K562 (cell line): ENCODE measurements around the gene IGF1R. TPM values are rescaled to one million over a fixed set of nuclear protein-coding genes. Genes with fewer than 3 reads are reported as not detected.

ENCODE experiments used
- ATAC-seq: fragments of 200-7000 bp; cut with Tn5 transposase; 3 replicates; pipeline ENCODE4 v1.9.1; 2020; ENCODE audit warnings: moderate library complexity
- BruUV-seq: library from RNA; stranded (reverse); fragments of 400-500 nt; replicated peaks from 2 replicates; lab custom pipeline; 2021; lab: Mats Ljungman, UMichigan
- CTCF ChIA-PET: fragments of 300-600 bp; formaldehyde crosslinking; extraction: SDS; loops from one replicate; lab custom pipeline; 2021; ENCODE audit warnings: low intra/inter-chr PET ratio; lab: Yijun Ruan, JAX
- POLR2A ChIA-PET: fragments of 300-600, 350-650 bp; sonication (Branson Sonifier 250); formaldehyde crosslinking; extraction: SDS; loops from one replicate; lab custom pipeline; 2021; ENCODE audit warnings: antibody characterized with exemption, inconsistent platforms; lab: Yijun Ruan, JAX
- DNase-seq, 4 experiments: peaks; one replicate each; pipeline versions ENCODE4 v3.0.0 to v3.0.0-alpha.2; 2011 to 2018; ENCODE audit warnings: low spot score in 3 of 4, mixed read lengths in 3 of 4; ENCODE audit errors: extremely low read depth in 1 of 4
- FAIRE-seq: peaks from 2 replicates; lab custom pipeline; 2011; peaks lifted over from hg19 to GRCh38; lab: Jason Lieb, UNC
- H2AFZ ChIP-seq: 2 replicates; pipeline ENCODE4 v1.6.0; 2011; ENCODE audit warnings: low read depth, low read length, control low read depth, inconsistent platforms
- H3K27ac ChIP-seq: fragments of 200-600 bp; 3 replicates; pipeline ENCODE4 v1.8.0; 2011; ENCODE audit warnings: low read depth, mild to moderate bottlenecking, control low read depth, inconsistent platforms, low read length, moderate library complexity, mixed read lengths; ENCODE audit errors: extremely low read depth
- H3K27me3 ChIP-seq, 2 experiments: fragments of 300-600 bp in 1 of 2; 2 replicates in 1 of 2; 3 replicates in 1 of 2; pipeline versions ENCODE4 v1.6.0 to v1.8.0; 2011; ENCODE audit warnings: inconsistent platforms in 2 of 2, low read length in 2 of 2, mild to moderate bottlenecking in 1 of 2, mixed read lengths in 1 of 2, moderate library complexity in 1 of 2; ENCODE audit not compliant: control insufficient read depth in 2 of 2, insufficient read depth in 2 of 2
- H3K36me3 ChIP-seq: fragments of 300-600 bp; 3 replicates; pipeline ENCODE4 v1.8.0; 2011; ENCODE audit warnings: mild to moderate bottlenecking, low read length, inconsistent platforms; ENCODE audit not compliant: control insufficient read depth, insufficient read depth
- H3K4me1 ChIP-seq, 2 experiments: fragments of 200-600 bp in 1 of 2; replicated peaks in 1 of 2; 2 replicates in 1 of 2; 3 replicates in 1 of 2; pipeline versions ENCODE4 v1.5.1 to v1.8.0; 2011; ENCODE audit warnings: inconsistent platforms in 2 of 2, low read length in 2 of 2, mild to moderate bottlenecking in 1 of 2, mixed read lengths in 1 of 2, moderate library complexity in 1 of 2; ENCODE audit not compliant: control insufficient read depth in 2 of 2, insufficient read depth in 2 of 2
- H3K4me2 ChIP-seq: 2 replicates; pipeline ENCODE4 v1.6.1; 2011; ENCODE audit warnings: low read length, control low read depth, inconsistent platforms, mixed read lengths; ENCODE audit not compliant: insufficient read depth
- H3K4me3 ChIP-seq: fragments of 200-600 bp; sonication (generic), shearing (Covaris generic); 2 replicates; pipeline ENCODE4 v1.5.1; 2016; ENCODE audit warnings: control low read depth, inconsistent platforms
- H3K79me2 ChIP-seq: fragments of 200-600 bp; 3 replicates; pipeline ENCODE4 v1.8.0; 2011; ENCODE audit warnings: low read length, inconsistent platforms; ENCODE audit not compliant: control insufficient read depth, insufficient read depth
- H3K9ac ChIP-seq, 2 experiments: 2 replicates each; pipeline versions ENCODE4 v1.6.0 to v1.6.1; 2011; ENCODE audit warnings: low read depth in 2 of 2, low read length in 2 of 2, control low read depth in 1 of 2, inconsistent platforms in 1 of 2, mild to moderate bottlenecking in 1 of 2, mixed read lengths in 1 of 2; ENCODE audit not compliant: insufficient read depth in 1 of 2
- H3K9me1 ChIP-seq: one replicate; pipeline ENCODE4 v1.6.0; 2011; ENCODE audit warnings: inconsistent platforms, mild to moderate bottlenecking, low read length, moderate library complexity; ENCODE audit not compliant: control insufficient read depth, insufficient read depth
- H3K9me3 ChIP-seq: replicated peaks from 2 replicates; pipeline ENCODE4 v1.5.1; 2011; ENCODE audit warnings: low read depth, low read length, inconsistent platforms; ENCODE audit not compliant: control insufficient read depth, insufficient read depth
- H4K20me1 ChIP-seq: replicated peaks from 2 replicates; pipeline ENCODE4 v1.6.1; 2011; ENCODE audit warnings: low read length, inconsistent platforms, mixed read lengths; ENCODE audit not compliant: control insufficient read depth, insufficient read depth
- ARHGAP35 ChIP-seq: fragments of 450-650 bp; IDR thresholded peaks from 2 replicates; pipeline ENCODE4 v1.6.1; 2018; ENCODE audit not compliant: partially characterized antibody
- BRCA1 ChIP-seq, 2 experiments: fragments of 450-650 bp in 1 of 2; sonication (generic) in 1 of 2; formaldehyde crosslinking in 1 of 2; IDR thresholded peaks; 2 replicates each; pipeline versions ENCODE4 v1.5.0 to v1.6.1; 2017 to 2020; ENCODE audit warnings: mild to moderate bottlenecking in 1 of 2, missing genetic modification reagents in 1 of 2
- ELF2 ChIP-seq: fragments of 250-450 bp; sonication (Bioruptor Pico); IDR thresholded peaks from 2 replicates; pipeline ENCODE4 v1.5.0; 2021; ENCODE audit warnings: mild to moderate bottlenecking
- HIVEP1 ChIP-seq: fragments of 250-450 bp; sonication (Bioruptor Pico); IDR thresholded peaks from 2 replicates; pipeline ENCODE4 v1.4.0; 2020; ENCODE audit warnings: mild to moderate bottlenecking
- HNRNPK ChIP-seq: fragments of 200-400 bp; formaldehyde crosslinking; IDR thresholded peaks from one replicate; pipeline ENCODE4 v1.6.1; 2018; ENCODE audit warnings: mild to moderate bottlenecking, low read depth, low read length; ENCODE audit not compliant: poor library complexity, severe bottlenecking
- HOXB6 ChIP-seq: fragments of 250-450 bp; sonication (Bioruptor Pico); IDR thresholded peaks from 2 replicates; pipeline ENCODE4 v1.5.1; 2022; ENCODE audit warnings: mild to moderate bottlenecking, borderline replicate concordance
- NONO ChIP-seq, 2 experiments: fragments of 200-400 bp in 1 of 2; fragments of 450-650 bp in 1 of 2; formaldehyde crosslinking in 1 of 2; IDR thresholded peaks; 2 replicates each; pipeline ENCODE4 v1.6.1; 2017; ENCODE audit warnings: low read depth in 2 of 2, mild to moderate bottlenecking in 2 of 2, moderate library complexity in 2 of 2, low read length in 1 of 2
- NUFIP1 ChIP-seq: fragments of 450-650 bp; IDR thresholded peaks from 2 replicates; pipeline ENCODE4 v1.6.1; 2018; ENCODE audit not compliant: partially characterized antibody
- POLR2B ChIP-seq: fragments of 450-650 bp; IDR thresholded peaks from 2 replicates; pipeline ENCODE4 v1.6.1; 2018; ENCODE audit warnings: low read depth; ENCODE audit not compliant: partially characterized antibody
- RHOXF2B ChIP-seq: fragments of 250-450 bp; sonication (Bioruptor Pico); conservative IDR thresholded peaks from 2 replicates; pipeline ENCODE4 v1.5.1; 2021
- XRCC3 ChIP-seq: fragments of 450-650 bp; IDR thresholded peaks from 2 replicates; pipeline ENCODE4 v1.6.1; 2017; ENCODE audit warnings: mild to moderate bottlenecking, moderate library complexity
- YBX1 ChIP-seq: fragments of 450-650 bp; IDR thresholded peaks from 2 replicates; pipeline ENCODE4 v1.7.1; 2016; ENCODE audit warnings: mild to moderate bottlenecking
- ZNF583 ChIP-seq: fragments of 250-450 bp; sonication (Bioruptor Pico); IDR thresholded peaks from 2 replicates; pipeline ENCODE4 v1.4.0; 2020
- WGBS: fragments of 100-300 bp; shearing (Covaris generic); methylation state at CpG from one replicate; pipeline ENCODE4 v1.1.6; 2016; ENCODE audit warnings: low coverage, mixed read lengths; ENCODE audit not compliant: insufficient coverage; ENCODE audit errors: missing lambda C conversion rate; 5-methylcytosine and 5-hydroxymethylcytosine counted together
- in situ Hi-C: fragments of 300-500 bp; cut with MboI; formaldehyde crosslinking; loops from 4 replicates; pipeline ENCODE4 v1.15.0; 2018; ENCODE audit warnings: inconsistent platforms, mixed read lengths
- intact Hi-C: fragments of 100-400 bp; cut with micrococcal nuclease; formaldehyde crosslinking; loops from 2 replicates; pipeline ENCODE4 v1.14.2; 2022
- polyA plus RNA-seq, 8 experiments: library from polyadenylated mRNA; depleted of rRNA in 4 of 8; stranded (reverse) in 5 of 8; unstranded in 3 of 8; fragments of >200 nt; fragmentation: Nextera tagmentation in 2 of 8; fragmentation: Illumina TruSeq in 1 of 8; extraction: Ambion mirVana in 2 of 8; extraction: Trizol in 1 of 8; gene quantifications; 2 replicates each; pipeline versions ENCODE4 v1.2.1 to v1.2.3, GENCODE V29; 2011 to 2014; ENCODE audit warnings: inconsistent platforms in 1 of 8, missing spikeins in 1 of 8
- total RNA-seq, 7 experiments: library from RNA; depleted of rRNA in 6 of 7; stranded (reverse); fragments of >200 nt in 6 of 7; fragmentation: Illumina TruSeq in 2 of 7; extraction: Trizol in 2 of 7; gene quantifications; 2 replicates each; pipeline versions ENCODE4 v1.2.1 to v1.2.3, GENCODE V29; 2011 to 2021; ENCODE audit warnings: low replicate concordance in 1 of 7

IGF1R gene
- total and polyA plus RNA-seq, 9 of the 15 experiments (the other 6 are each of a cell fraction or from before 2014, with no cell fraction given), result 0.35 to 8.0 (median 1.6) TPM

GRCh38 chr15:98765610-98766009 lies 117.3 kb downstream of the IGF1R start:
- no peak for TF ChIP-seq NUFIP1
- TF ChIP-seq XRCC3, result no peak
- TF ChIP-seq RHOXF2B, result no peak
- TF ChIP-seq HIVEP1 (CRISPR knock-in tag), result no peak
- TF ChIP-seq HNRNPK, result no peak
- no peak for TF ChIP-seq BRCA1 (IDR thresholded peaks at IDR 0.05)
- no peak for TF ChIP-seq BRCA1 (CRISPR knock-in tag; IDR thresholded peaks at IDR 0.05)
- no peak for TF ChIP-seq YBX1
- no peak for TF ChIP-seq NONO (IDR thresholded peaks at IDR 0.05; ENCODE audit: low read depth in 2 of 2, low read length in 1 of 2)
- TF ChIP-seq ELF2 (CRISPR knock-in tag), result no peak
- TF ChIP-seq HOXB6 (CRISPR knock-in tag), result no peak
- no peak for TF ChIP-seq ZNF583
- no peak for TF ChIP-seq POLR2B
- TF ChIP-seq ARHGAP35, result no peak
- TF ChIP-seq, all 486 proteins: peak for 0
- H3K36me3 ChIP-seq, result no peaks in the 10 kb centered on the region
- POLR2A ChIA-PET, result no interaction called here
- no peaks in the 10 kb centered on the region for H3K79me2 ChIP-seq
- DNase-seq (no peak), FAIRE-seq (no peak), ATAC-seq (no peak)
- H3K4me2 ChIP-seq, result no peak overlapping the region
- no peak overlapping the region for H3K4me3 ChIP-seq
- H3K27me3 ChIP-seq, result peaks cover 14 to 36% of the 10 kb centered on the region in 2 experiments
- no peak overlapping the region for H2AFZ ChIP-seq
- no peaks in the 10 kb centered on the region for H3K9me1 ChIP-seq
- CTCF ChIA-PET, result no interaction called here
- H3K9me3 ChIP-seq, result no peaks in the 10 kb centered on the region
- no TSS peak for BruUV-seq
- WGBS, result 0% methylated on average over 2 of the region's 2 CpGs
- no peak overlapping the region for H3K9ac ChIP-seq
- H3K27ac ChIP-seq, result no peak overlapping the region
- intact Hi-C loops, result no loop called here
- in situ Hi-C loops, result no loop called here
- H3K4me1 ChIP-seq, result no peaks in the 10 kb centered on the region
- peaks cover 13% of the 10 kb centered on the region for H4K20me1 ChIP-seq
